ENCODE results near the gene HUWE1.

GRCh38 chrX:53694642-53695041 is 8.1 kb upstream of the HUWE1 start:
- TF ChIP-seq HMGXB4 (CRISPR knock-in tag; IDR thresholded peaks at IDR 0.05; ENCODE audit: borderline replicate concordance), result no peak
- TF ChIP-seq CTCF (IDR thresholded peaks at IDR 0.05), result no peak
- TF ChIP-seq HEYL (CRISPR knock-in tag; IDR thresholded peaks at IDR 0.05), result no peak
- TF ChIP-seq POLR2AphosphoS2 (conservative IDR thresholded peaks at IDR 0.05; ENCODE audit: low read length), result no peak
- TF ChIP-seq KDM1A (IDR thresholded peaks at IDR 0.05; ENCODE audit: low read depth), result no peak
